ENCODE results near the gene PRCP. TPM values are rescaled to one million over a fixed set of nuclear protein-coding genes. Genes with fewer than 3 reads are reported as not detected.

PRCP gene
- total RNA-seq, 3 donors from 2014 or later: 54.4 to 87.7 (median 61.8) TPM

DNA sequence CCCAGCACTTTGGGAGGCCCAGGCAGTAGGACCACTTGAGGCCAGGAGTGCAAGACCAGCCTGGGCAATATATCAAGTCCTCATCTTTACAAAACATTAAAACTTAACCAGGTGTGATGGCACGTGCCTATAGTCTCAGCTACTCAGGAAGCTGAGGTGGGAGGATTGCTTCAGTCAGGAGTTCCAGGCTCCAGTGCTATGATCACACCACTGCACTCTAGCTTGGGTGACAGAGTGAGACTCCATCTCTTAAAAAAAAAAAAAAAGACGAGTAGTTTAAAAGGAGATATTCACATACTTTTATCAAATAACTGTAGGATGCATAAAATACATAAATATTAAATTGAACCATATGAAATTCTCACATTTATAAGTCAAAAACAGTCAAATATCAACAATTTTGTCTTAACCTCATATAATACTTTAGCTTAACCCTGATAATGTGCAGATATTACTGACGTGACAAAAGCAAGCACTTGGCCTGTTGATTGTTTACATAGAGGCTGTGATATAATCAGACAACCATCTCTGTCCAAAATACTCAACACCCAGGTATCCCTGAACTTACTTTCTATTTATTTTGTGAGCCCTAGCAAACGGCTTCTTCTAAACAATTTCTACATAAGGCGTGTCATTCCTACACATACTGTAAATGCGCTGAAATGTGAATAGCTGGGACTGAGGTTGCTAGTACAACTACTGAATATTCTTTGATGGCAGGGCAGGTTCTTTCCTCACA, 57.0 kb downstream of the PRCP start:
- Histone ChIP-seq H3K27me3 (no peaks in the 10 kb centered on the region), H3K9me3 (no peaks in the 10 kb centered on the region), H3K4me1 (no peaks in the 10 kb centered on the region), H3K4me3 (no peak overlapping the region), H3K27ac (no peak overlapping the region), H3K36me3 (no peaks in the 10 kb centered on the region)
- TF ChIP-seq POLR2A (IDR thresholded peaks at IDR 0.05) (no peak), CTCF (IDR thresholded peaks at IDR 0.05) (no peak), POLR2AphosphoS5 (IDR thresholded peaks at IDR 0.05) (no peak)
- intact Hi-C loops (cut with DNase I; ENCODE audit: low total_unique reads): no loop called here
- no peak for DNase-seq (ENCODE audit: low spot score in 2 of 2)

GRCh38 chr11:82842019-82842418, 58.2 kb downstream of the PRCP start:
- H3K4me1 ChIP-seq: no peaks in the 10 kb centered on the region
- intact Hi-C loops (cut with DNase I; ENCODE audit: low total_unique reads): no loop called here

GRCh38 chr11:82837650-82838049, 62.6 kb downstream of the PRCP start:
- TF ChIP-seq POLR2A (IDR thresholded peaks at IDR 0.05): no peak
- TF ChIP-seq CTCF (IDR thresholded peaks at IDR 0.05): no peak
- no peak for TF ChIP-seq POLR2AphosphoS5 (IDR thresholded peaks at IDR 0.05)
- no peaks in the 10 kb centered on the region for H3K4me1 ChIP-seq
- no peaks in the 10 kb centered on the region for H3K36me3 ChIP-seq
- no peak overlapping the region for H3K27ac ChIP-seq
- no peak overlapping the region for H3K4me3 ChIP-seq
- no peaks in the 10 kb centered on the region for H3K9me3 ChIP-seq
- intact Hi-C loops (cut with DNase I; ENCODE audit: low total_unique reads): loop anchor here (5.0 kb wide), 1 partner anchor 605 kb away; no protein-coding TSS in a partner anchor
- no peaks in the 10 kb centered on the region for H3K27me3 ChIP-seq
- no peak for DNase-seq (ENCODE audit: low spot score in 2 of 2)

More at GRCh38 chr11:82842019-82842418, 58.2 kb downstream of the PRCP start:
- no peak for DNase-seq (ENCODE audit: low spot score in 2 of 2)
- Histone ChIP-seq H3K36me3 (no peaks in the 10 kb centered on the region), H3K27ac (no peak overlapping the region), H3K4me3 (no peak overlapping the region), H3K9me3 (no peaks in the 10 kb centered on the region), H3K27me3 (no peaks in the 10 kb centered on the region)
- TF ChIP-seq CTCF (IDR thresholded peaks at IDR 0.05) (no peak), POLR2AphosphoS5 (IDR thresholded peaks at IDR 0.05) (no peak), POLR2A (IDR thresholded peaks at IDR 0.05) (no peak)

- no peaks in the 10 kb centered on the region for H3K4me1 ChIP-seq
- no peak for DNase-seq (ENCODE audit: low spot score in 2 of 2)
- H3K9me3 ChIP-seq: no peaks in the 10 kb centered on the region
- H3K27me3 ChIP-seq: no peaks in the 10 kb centered on the region
- no peaks in the 10 kb centered on the region for H3K36me3 ChIP-seq
- H3K27ac ChIP-seq: no peak overlapping the region
- H3K4me3 ChIP-seq: no peak overlapping the region
- intact Hi-C loops (cut with DNase I; ENCODE audit: low total_unique reads): no loop called here
- TF ChIP-seq POLR2A (IDR thresholded peaks at IDR 0.05) (no peak), CTCF (IDR thresholded peaks at IDR 0.05) (no peak), POLR2AphosphoS5 (IDR thresholded peaks at IDR 0.05) (no peak)
These were observed 67.2 kb downstream of the PRCP start for GRCh38 chr11:82832983-82833382.

DNA sequence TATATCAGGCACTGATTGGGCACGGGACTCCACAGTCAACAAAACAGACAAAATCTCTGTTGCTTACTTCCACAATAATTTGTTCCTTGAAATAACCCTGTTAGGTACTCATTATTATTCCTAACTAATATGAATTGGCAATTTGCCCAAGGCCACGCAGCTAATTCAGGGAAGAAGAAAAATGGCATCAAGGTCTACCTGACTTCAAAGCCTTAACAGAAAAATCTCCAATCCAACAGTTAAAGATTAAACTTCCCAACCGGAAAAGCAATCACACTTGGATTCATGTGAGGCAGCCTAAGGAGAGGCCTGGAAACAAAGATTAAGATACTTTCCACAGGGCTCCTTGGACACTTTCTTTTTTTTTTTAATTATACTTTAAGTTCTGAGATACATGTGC, 68.9 kb downstream of the PRCP start:
- no peaks in the 10 kb centered on the region for H3K36me3 ChIP-seq
- no peak overlapping the region for H3K27ac ChIP-seq
- H3K4me3 ChIP-seq: no peak overlapping the region
- TF ChIP-seq CTCF (IDR thresholded peaks at IDR 0.05): no peak
- no peak for TF ChIP-seq POLR2A (IDR thresholded peaks at IDR 0.05)
- TF ChIP-seq POLR2AphosphoS5 (IDR thresholded peaks at IDR 0.05): no peak
- no peak for DNase-seq (ENCODE audit: low spot score in 2 of 2)
- intact Hi-C loops (cut with DNase I; ENCODE audit: low total_unique reads): no loop called here
- H3K4me1 ChIP-seq: no peaks in the 10 kb centered on the region
- H3K27me3 ChIP-seq: no peaks in the 10 kb centered on the region
- H3K9me3 ChIP-seq: no peaks in the 10 kb centered on the region

Measured in breast epithelium (tissue), 4 donors.